Stimulated activated CD4-positive, alpha-beta T cell treated with anti-CD3 and anti-CD28 coated beads, Interleukin-15, amount 100 ng/mL, for 1 hour (primary cell): ENCODE results near the gene BLZF1.
"Not testable (repeated sequence)": the region's sequence is repeated elsewhere in the genome, so short reads cannot be mapped to it uniquely, and the experiment has no call there.

Experiments
- DNase-seq, 2 donors: peaks; one replicate each; pipeline ENCODE4 v3.0.0-alpha.2; 2020; ENCODE audit warnings: low read depth in 1 of 2, low spot score in 1 of 2

BLZF1 gene

GRCh38 chr1:169360415-169360814 is 7.6 kb upstream of the BLZF1 start:
- no peak for DNase-seq

GRCh38 chr1:169361281-169361680 is 6.7 kb upstream of the BLZF1 start:
- no peak for DNase-seq

GRCh38 chr1:169363046-169363730 is 4.8 kb upstream of the BLZF1 start:
- no peak for DNase-seq

DNA sequence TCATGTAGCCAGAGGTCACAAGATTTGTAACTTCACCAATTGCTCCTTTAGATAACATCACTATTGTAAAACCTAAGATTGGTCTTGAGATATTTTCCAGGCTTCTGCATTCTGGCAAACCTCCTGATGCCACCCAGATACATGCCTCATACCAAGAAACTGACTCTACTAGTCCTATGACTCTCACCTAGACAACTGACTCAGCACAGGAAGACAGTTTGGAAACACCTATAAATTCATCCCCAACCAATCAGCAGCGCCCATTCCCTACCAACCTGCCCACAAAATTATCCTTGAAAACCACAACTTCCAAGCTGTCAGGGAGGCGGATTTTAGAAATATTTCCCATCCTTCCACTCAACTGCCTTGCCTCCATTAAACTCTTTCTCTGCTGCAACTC is 3.0 kb upstream of the BLZF1 start:
- no peak for DNase-seq

- no peak for DNase-seq
Observed at GRCh38 chr1:169367096-169367685, 804 bp upstream of the BLZF1 start.

GRCh38 chr1:169368406-169368769 is 393 bp downstream of the BLZF1 start:
- DNase-seq = peak in 1 of 2 donors; percentile 1

DNA sequence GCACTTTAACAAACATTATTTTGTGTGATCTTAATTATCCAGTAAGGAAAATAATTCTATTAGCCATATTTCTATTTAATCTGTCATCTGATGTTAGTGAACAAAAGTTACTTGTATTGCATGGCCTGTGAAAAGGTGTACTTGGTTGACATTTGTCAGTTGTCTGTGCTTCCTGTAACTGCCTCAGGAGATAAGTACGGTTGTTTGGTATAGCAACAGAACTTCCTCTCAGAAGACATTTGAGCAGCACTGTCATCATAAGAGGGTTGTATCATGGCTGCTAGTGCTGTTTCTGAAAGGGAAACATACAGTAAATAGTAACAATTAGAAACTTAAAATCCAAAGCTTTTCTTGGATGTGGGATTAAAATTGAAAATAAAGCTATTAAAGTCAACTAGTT is 3.4 kb downstream of the BLZF1 start:
- no peak for DNase-seq

DNA sequence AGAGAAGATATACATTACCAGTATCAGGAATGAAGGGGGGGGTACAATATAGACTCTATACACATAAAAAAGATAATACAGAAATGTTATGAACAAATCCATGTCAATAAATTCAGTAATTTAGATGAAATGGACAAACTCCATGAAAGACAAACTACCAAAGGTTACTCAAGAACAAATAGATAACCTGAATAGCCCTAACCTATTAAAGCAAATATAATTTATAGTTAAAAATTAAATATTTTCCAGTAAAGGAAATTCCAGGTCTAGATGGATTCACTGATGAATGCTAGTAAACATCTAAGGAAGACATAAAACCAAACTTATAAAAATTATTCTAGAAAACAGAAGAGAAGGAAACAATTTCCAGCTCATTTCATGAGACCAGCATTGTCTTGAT is 13.2 kb downstream of the BLZF1 start:
- no peak for DNase-seq

GRCh38 chr1:169383449-169383848 is 15.5 kb downstream of the BLZF1 start:
- DNase-seq = no peak

GRCh38 chr1:169387399-169387798 is 19.4 kb downstream of the BLZF1 start:
- DNase-seq = no peak

DNA sequence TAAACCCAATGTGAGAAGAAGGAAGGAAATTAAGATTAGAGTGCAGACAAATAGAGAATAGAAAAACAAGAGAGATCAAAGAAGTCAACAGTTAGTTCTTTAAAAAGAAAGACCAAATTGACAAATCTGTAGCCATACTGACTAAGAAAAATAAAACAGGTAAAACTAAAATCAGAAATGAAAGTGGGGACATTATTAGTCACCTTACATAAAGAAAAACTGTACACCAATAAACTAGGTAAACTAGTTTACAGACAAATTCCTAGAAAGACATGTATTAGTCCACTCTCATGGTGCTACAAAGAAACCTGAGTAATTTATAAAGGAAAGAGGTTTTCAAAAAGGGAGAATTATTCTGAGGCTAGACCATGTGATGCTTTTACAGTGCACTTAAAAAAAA is 22.3 kb downstream of the BLZF1 start:
- no peak for DNase-seq

- DNase-seq = no peak
Observed at GRCh38 chr1:169392406-169392805, 24.4 kb downstream of the BLZF1 start.

- no peak for DNase-seq
Observed at GRCh38 chr1:169395955-169396354, 28.0 kb downstream of the BLZF1 start.

- not testable (repeated sequence) for DNase-seq
Observed at GRCh38 chr1:169402578-169402977, 34.6 kb downstream of the BLZF1 start.

GRCh38 chr1:169408340-169408739 is 40.3 kb downstream of the BLZF1 start:
- DNase-seq = not testable (repeated sequence)

DNA sequence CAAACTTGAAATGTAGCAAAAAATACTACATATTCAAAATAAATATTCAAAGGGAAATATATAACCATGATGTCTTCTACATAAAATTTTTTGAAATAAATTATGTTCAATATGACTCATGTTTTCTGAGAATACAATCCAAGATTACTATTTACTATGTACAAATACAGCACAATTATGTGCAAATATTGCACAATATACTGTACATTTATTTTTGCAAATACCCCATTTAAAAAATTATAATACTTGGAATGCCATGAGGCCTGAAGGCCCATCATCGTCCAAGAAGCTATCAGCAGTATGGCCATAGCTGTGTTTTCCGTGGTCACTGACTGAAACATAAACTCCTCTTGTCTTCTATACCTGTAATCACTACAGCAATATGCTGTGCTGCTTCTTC is 47.0 kb downstream of the BLZF1 start:
- no peak for DNase-seq

DNA sequence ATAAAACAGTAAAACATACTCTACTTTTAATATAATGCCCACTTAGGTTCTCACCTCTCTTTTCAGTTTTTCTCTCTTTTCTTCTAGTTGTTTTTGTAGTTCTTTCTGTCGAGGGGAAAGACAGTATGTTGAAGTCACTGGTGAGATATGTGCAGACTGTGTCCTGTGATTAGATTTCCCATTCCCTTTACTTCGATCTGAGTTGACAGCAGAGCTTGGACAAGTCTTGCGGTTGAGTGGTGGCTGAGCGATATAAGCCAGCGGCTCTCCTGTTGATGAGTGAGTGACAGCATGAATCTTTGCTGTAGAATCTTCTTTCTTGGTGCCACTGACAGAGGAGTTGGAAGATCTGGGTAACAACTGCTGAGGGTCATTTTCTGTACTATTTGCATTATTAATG is 53.3 kb downstream of the BLZF1 start:
- no peak for DNase-seq

DNA sequence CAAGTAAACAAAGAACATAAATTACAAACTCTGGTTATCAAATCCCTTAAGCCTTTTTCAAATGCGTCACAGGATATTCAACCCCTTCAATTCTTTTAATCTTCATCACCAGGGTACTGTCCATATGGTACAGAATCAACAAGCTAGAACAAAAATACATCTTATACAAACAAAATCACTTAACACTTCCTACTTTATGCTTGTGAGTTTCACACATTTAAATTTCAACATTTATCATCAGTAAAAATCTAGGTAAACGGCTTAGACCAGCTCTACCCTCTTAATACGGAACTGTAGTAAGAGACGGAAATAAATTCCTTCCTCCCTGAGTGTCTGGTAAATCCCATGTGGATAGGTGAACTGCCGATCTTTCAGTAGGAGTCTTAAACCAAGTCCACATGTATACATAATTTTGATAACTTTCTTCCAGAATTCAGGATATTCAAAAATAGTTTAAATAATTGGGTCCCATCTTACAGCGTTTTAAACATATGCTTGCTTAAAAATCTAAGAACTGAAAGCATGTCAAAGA is 58.2 kb downstream of the BLZF1 start:
- no peak for DNase-seq

- DNase-seq = peak; percentile 6 to 10
Observed at GRCh38 chr1:169427081-169427641, 59.2 kb downstream of the BLZF1 start, which contains the start of gene CCDC181. CCDC181 (minus strand) TSS chr1:169427474; CDS start chr1:169424927, 2,547 bp downstream.
